Endometrium (tissue), 2 donors: ENCODE measurements around the gene ZNF512.

ENCODE experiments used
- FAIRE-seq: peaks from 2 replicates; lab custom pipeline; 2012; peaks lifted over from hg19 to GRCh38; lab: Jason Lieb, UNC
- donor health status: control.
- donor health status: control.

ZNF512 gene

GRCh38 chr2:27638037-27638637 is 55.3 kb downstream of the ZNF512 start:
- FAIRE-seq, result no peak

GRCh38 chr2:27638709-27639108 is 55.9 kb downstream of the ZNF512 start:
- no peak for FAIRE-seq

- FAIRE-seq, result no peak
Measured at GRCh38 chr2:27640722-27641245, 57.9 kb downstream of the ZNF512 start.

DNA sequence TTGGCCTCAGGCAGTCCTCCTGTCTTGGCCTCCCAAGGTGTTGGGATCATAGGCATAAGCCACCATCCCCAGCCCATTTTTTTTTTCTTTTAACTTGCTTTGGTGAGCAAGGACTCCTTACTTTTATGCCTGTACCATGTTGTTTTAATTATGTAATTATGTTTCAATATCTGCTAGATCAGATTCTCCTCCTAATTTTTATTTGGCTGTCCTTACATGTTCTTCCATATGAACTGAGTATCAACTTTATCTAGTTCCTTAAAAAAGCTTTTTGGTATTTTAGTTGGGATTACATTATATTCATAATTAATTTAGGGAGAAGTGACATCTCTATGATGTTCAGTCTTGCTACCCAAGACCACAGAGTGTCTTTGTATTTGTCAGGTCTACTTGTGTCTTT is 62.4 kb downstream of the ZNF512 start:
- no peak for FAIRE-seq

DNA sequence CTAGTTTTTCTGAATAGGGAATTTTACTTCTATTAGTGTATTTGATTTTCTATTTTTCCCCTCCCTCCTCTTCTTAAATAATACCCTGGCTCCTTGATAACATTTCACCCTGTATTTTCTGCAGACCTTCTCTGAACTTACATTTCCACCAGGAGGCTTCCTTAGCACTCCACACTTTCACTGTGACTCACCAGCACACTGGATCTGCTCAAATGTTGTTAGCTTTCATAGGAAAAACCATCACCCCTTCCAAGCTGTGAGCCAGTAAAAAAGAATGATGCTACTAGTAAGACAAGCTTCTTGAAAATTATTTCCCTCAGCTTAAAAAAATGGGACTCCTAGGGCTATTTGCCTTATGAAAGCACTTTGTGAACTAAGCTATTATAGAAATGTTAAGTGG is 64.4 kb downstream of the ZNF512 start:
- no peak for FAIRE-seq

GRCh38 chr2:27647737-27648136 is 64.9 kb downstream of the ZNF512 start:
- no peak for FAIRE-seq

- FAIRE-seq, result no peak
Measured at GRCh38 chr2:27651056-27651455, 68.2 kb downstream of the ZNF512 start.

GRCh38 chr2:27652341-27652740 is 69.5 kb downstream of the ZNF512 start:
- FAIRE-seq, result no peak

DNA sequence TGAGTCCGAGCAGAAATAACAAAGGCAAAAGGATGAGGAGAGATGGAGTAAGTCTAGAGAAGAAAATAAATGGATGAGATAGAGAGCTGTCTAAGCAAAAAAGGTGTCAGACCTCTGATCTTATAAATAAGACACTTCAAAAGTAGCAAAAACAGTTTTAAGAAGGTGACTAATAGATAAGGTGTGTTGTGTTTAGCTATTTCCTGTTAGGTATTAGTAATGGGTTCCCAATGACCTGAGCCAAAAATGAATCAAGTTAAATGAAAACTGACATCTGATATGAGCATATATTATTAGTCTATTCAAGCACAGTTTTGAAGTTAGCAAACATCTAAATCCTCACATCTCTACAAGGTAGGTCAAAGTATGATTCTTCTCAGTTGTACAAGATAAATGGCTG is 69.9 kb downstream of the ZNF512 start:
- FAIRE-seq, result no peak

GRCh38 chr2:27653397-27653796 is 70.6 kb downstream of the ZNF512 start:
- no peak for FAIRE-seq

GRCh38 chr2:27655155-27655951 is 72.5 kb downstream of the ZNF512 start:
- FAIRE-seq, result no peak

DNA sequence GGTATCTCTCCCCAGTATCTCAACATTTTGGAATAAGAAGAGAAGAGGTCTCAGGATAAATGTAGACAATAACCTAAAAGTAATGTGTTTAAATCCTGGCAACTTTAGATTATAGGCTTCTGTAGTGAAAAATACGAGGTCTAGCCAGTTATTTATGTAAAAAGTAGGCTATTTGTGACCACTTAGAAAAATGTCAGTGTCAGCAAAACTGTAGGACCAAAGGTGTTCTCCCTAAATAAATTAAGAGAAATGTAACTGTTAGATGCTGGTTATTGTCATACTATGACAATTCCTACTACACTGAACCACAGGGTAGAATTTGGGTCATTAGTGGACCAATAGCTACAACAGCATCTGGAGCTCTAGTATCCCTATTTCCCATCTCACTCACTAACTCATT is 78.5 kb downstream of the ZNF512 start:
- FAIRE-seq, result no peak

GRCh38 chr2:27663285-27664153 is 80.7 kb downstream of the ZNF512 start, which contains the start of the genes SLC4A1AP and SUPT7L:
TSS of gene SLC4A1AP (plus strand) at chr2:27663889. CDS start at chr2:27663915, 26 bp downstream.
TSS of gene SUPT7L (minus strand) at chr2:27663614. CDS start at chr2:27662192, 1,422 bp downstream.
- FAIRE-seq, result no peak

GRCh38 chr2:27664154-27664574 is 81.3 kb downstream of the ZNF512 start:
- FAIRE-seq, result no peak

DNA sequence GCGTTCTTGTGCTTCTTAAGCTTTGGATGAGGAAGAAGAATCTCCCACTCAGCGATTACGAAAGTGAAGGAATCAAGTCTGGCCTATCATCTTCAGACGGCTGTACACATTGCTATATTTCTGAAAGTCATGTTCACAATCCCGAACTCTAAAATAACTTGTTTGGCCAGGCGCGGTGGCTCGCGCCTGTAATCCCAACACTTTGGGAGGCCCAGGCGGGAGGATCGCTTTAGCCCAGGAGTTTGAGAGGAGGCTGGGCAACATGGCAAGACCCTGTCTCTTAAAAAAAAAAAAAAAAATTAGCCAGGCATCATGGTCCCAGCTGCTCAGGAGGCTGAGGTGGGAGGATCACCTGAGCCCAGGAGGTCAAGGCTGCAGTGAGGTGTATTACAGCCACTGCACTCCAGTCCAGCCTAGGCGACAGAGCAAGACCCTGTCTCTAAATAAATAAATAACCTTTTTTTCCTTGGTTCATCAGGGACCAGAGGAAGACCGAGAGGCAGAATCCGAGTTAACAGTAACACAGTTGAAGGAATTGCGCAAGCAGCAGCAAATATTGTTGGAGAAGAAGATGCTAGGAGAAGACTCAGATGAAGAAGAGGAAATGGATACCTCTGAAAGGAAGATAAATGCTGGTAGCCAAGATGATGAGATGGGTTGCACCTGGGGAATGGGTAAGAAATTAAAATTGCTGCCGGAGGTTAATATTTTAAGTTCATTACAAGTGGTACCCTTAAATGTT is 82.0 kb downstream of the ZNF512 start:
- FAIRE-seq, result no peak

DNA sequence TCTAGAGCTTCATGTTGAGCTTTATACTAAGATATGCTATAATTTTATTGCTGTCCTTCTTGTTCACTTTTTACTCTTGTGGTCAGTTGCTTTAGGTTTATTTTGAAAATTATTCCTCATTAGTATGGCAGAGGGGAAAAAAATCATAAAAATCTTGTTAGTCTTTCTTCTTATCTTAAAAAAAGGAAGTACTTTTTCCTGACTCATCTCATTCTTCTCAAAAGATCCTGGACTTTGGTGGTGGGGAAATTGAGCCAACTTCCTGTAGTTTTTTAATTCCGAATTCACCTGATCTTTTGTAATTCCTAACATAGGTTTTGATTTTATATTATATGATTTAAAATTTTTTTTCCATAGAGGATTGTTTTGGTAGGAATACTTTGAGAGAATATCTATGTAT is 84.6 kb downstream of the ZNF512 start:
- FAIRE-seq, result no peak

DNA sequence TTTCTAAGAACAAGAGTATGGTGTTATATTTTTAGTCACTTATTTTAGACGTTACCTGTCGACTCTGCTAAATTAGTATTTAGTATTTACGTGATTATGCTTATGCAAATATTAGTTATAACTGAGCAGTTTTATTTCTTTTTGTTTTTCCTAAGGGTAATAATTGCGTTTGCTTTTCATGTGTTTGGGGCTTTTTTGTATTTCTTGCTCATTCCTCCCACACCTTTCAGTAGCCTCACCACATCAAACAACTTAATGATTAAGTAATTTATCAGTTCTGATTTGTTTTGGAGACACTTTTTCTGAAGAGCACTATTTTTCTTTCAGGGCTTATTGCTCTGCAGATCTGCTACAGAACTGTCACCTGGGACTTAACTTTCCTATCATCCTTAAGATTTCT is 88.4 kb downstream of the ZNF512 start:
- FAIRE-seq, result no peak
